A204.1 (cell line): Measurements from ENCODE around the gene RASGEF1C.

Experiments
- FAIRE-seq: peaks from 2 replicates; lab custom pipeline; 2012; peaks lifted over from hg19 to GRCh38; lab: Jason Lieb, UNC

Gene RASGEF1C

DNA sequence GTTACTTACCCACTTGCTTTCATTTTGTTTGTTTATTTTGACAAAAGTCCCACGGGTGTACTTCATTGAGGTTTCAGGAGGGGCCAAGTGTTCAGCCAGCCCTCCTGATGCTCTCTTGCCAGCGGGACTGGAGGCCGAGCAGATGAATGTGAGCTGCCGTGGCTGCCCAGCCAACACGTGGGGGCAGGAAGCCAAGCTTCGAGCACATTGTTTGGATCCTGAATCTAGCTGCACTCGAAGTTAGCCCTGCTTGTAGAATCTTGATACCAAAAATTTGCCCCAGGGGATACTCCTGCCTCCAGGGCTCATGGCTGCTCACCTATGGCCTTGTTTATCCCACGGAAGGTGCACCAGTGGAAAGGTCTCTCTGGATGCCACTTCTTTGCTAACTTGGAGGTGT is 49.3 kb downstream of the RASGEF1C start:
- no peak for FAIRE-seq

DNA sequence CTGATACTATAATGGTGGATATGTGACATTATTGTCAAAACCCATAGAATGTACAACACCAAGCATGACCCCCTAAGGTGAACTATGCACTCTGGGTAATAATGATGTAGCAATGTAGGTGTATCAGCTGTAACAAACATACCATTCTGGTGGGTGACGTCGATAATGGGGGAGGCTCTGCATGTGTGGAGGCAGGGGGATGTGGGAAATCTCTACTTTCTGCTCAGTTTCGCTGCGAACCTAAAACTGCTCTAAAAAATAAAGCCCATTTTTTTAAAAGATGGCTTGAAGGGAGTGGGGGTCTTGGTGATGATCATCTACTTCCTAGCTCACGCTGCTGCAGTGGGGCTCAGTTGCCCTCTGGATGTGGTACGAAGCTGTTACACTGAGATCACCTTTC is 51.1 kb downstream of the RASGEF1C start:
- no peak for FAIRE-seq

DNA sequence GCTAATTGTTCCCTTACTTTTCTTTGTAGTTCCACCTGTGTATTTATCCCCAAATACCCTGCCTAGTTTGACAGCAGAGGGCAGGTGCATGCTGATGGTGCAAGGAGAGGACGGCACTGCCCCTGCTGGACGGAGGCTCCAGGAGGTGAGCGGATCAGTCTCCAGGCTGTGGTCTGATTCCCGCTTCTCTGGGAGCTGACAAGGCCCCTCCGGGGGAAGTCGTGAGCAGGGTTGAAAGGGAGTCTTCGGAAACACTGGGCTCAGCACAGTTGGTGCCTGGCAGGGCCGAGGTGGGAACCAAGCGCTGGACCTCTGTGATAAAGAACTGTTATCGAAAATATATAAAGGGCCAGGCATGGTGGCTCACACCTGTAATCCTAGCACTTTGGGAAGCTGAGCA is 52.9 kb downstream of the RASGEF1C start:
- FAIRE-seq, result no peak

DNA sequence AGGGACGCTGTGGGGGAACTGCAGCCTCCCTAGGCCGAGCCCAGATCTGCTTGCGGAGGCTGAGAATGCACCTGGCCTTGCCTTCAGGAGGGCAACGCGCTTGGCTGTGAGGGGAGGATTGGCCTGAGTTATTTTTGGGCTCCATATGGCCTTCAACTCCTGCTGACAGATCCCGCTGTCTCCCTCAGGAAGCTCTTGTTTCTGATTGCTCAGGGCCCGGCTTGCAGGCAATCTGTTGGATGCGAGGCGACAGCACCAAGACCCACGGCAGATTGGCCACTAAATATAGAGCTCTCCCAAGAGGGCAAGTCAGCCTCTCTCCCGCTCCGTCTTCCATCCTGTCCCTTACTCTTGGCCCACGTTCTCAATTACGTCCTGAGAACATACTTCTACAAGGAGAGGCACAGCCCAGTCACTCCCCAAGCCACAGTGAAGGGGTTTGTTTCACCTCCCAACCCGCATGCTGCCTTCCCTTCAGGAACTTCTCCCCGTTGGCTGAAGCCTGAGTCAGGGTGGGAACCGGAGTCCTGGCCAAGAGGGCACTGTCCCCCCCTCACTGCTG is 53.6 kb downstream of the RASGEF1C start:
- FAIRE-seq, result no peak

DNA sequence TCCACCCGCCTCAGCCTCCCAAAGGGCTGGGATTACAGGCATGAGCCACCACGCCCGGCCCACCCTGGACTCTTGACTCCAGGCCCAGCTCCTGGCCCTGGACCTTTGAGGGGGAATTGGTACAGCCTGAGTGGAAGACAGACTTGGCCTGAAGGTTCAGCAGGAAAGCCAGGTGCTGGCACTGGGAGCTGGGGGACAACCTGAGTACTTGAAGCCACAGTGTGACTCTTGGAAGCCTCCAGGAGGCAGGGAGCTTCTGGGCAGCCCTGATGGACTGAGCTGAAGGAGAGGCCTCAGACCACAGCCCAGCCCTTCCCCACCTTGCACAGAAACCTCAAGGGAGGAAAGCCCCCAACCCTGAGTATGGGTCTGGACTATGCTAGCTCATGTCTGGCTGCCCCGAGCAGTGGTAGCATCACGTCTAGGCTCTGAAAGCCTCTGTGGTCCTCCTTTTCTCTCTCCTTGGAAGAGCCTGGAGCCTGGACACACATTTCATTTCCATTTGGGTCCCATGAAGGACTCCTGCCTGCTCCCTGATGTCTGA is 54.1 kb downstream of the RASGEF1C start:
- no peak for FAIRE-seq

DNA sequence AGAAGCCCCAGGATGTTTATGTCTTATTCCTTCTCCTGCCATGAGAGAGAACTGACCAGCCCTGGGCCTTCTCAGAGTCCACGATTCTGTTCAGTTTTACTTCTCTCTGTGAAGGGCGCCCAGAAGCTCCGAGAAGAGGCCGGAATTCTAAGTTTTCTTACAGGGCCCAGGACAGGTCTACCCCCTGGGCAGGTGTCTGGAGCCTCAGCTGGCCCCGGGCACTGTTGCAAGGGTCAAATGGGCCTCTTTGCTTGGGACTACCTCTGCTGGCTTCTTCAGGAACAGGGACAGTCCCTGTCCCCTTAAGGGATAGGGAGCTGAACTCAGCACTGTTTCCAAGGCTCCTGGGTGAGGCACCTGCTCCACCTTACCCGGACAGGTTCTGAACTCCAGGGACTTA is 55.0 kb downstream of the RASGEF1C start:
- no peak for FAIRE-seq

DNA sequence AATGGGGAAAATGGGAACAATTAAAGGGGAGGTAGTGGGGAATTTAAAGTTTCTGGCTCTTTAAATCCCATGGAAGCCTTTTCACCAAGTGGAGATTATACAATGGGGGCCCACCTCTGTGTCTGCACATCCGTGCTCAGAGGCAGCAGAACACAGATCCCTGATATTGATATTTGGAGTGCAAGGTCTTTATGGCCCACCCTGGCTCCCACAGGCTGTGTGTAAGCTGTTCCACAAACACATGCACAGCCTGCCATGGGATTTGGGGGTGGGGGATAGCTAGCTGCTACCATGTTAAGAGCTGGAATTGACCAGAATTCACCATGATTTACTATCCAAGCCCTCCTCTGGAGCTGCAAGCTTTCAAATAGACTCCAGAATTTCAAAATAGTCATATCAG is 55.9 kb downstream of the RASGEF1C start:
- no peak for FAIRE-seq

DNA sequence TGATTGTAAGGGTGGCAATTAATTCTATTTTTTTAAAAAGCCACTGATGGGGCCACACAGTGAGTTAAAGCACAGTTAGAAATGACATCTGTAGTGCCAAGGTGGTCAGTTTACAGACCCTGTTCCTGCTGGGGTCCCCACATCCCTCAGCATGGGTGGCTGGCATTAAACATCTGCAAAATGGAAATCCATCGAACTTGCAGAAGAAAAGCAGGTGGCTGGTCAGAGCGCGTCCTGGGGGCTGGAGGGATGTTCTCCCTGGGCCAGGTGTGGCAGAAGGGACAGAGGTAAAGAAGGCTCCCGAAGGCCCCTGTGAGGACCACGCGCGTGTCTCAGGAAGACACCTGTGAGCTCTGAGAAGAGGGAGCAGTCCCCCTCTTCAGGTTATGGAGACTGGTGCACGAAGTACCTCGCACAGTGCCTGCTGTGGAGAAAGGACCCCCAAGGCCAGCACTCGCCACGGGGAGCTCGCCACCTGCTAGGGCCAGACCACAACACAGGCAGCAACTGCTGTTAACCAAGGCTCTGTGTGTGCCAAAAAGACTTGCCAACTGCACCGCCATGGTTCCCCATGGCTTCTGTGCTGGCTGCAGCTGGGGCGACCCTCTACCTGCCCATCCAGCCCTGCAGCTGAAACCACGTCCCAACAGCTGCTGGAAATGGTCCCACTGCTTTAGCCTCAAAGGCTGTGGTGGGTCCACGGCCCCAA is 65.2 kb downstream of the RASGEF1C start:
- no peak for FAIRE-seq

DNA sequence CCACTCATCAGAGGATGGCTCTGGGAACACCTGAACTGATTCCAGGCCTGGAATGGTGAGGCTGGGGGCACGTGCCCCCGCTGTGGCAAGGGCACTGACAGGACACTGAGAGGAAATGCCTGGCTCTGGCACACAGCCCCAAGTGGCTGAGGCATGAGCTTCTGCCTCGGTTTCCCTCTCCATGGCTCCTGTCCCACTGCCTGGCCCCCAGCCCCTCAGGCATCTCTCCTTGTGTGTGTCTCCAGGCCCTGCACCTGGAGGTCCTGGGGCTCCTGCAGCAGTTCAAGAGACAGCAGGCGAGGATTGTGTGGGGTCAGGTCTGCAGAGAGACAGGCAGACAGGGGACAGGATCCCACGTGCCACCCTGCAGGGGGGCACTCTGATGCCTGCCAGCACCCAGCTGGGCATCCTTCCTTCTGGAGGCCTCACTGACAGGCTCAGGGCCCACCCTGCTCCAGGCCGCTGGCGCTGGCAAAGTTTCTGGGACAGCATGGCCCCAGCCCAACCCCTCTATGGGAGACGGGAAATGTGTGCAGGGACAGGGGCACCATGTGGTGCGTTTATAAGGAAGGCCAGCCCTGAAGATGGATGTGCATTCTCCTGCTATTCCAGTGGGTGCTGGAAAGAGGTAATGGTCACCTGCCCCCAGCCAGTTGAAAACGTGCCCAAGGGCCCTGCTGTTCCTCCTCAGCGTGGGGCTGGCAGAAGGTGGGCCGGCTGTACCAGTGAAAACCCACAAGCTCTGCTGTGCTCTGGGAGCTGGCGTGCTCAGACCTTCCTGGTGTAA is 66.0 kb downstream of the RASGEF1C start:
- no peak for FAIRE-seq

DNA sequence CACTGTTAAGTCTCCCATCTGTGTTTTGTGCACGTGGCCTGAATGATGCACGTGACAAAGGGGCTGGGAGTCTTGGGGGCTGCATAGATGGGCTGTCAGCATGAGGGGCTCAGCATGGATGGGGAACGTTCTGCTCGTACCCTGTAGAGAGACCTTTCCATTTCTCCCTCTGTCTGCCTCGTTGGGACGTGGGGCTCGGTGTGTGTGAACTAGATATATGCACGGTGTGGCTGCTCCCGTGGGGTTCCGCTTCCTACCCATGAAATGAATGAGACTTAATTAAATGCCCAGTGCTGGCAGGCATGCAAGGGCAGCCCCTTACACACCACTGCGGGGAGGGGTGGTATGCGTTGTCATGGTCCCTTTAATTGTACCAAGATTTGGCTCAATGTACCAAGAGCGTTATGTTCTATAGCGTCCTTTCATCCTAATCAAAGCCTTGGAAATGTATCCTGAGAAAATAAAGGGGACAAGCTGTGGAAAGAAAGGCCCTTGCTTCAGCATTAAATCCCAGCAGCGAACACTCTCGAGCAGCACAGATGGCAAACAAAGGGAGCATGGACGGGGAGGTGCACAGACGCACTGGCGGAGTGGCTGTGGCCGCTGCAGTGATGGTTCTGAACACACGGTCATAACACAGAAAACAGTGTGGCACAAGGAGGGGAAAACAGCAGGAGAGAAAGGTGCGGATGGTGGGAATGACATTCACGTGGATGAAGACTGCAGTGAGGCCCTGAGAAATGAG is 66.8 kb downstream of the RASGEF1C start:
- FAIRE-seq, result no peak

DNA sequence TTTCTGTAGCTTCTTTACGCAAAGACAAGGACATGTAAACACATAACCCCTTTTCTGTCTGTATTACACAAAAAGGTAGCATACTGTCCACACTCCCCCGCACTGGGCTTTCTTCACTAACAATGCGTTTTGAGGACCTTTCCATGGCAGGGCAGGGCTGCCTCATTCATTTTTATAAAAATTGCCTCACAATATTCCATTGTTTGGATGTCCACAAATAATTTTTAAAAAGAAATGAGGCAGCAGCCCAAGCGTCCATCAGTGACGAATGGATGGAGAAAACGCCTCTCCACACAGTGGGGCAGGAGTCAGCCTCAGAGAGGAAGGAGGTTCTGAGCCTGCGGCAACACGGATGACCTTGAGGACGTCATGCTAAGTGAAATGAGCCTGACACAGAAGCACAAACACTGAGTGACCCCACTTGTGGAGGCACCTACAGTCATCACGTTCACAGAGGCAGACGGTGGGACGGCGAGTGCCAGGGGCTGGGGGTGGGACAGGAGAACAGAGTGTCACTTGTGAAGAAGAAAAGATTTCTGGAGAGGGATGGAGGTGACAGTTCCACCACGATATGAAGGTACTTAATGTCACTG is 67.8 kb downstream of the RASGEF1C start:
- FAIRE-seq, result no peak

DNA sequence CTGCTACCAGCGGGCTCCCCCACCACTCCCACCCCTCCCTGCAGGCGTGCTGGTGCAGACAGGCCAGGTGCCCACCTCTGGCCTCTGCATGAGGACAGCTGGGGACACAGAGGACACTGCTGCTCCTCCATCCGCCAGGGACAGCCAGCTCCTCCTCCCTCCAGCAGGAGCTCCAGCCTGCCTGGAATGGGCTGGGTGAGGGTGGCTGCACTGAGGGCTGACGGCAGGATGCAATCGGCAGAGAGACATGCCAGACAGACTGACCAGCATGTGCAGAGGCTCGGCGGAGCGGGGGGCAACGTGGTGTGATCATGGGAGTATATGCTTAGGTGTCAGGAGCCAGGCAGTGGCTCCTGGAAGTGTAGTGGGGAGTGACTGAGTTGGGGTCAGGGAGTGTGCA is 68.4 kb downstream of the RASGEF1C start:
- no peak for FAIRE-seq

DNA sequence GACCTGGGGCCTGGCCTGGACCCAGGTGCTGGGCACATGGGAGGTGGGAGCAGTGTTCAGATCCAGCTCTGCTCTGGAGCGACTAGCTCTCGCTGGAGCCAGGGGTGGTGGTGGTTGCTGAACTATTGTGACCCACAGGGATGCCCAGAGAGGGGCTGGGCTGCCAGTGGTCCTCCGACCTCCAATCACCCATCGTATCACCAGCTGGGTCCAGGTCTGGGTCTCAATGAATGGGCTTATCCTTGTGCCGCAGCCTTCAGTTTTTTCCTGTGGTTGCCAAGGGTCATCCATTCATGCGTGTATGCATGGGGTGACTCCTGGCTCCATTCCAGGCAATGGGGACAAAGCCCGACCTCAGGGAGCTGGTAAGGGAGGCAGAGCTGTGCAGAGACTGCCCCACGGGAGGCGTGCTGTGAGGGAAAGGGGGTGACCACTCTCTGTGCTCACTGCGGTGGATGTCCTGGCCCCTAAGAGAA is 68.9 kb downstream of the RASGEF1C start:
- FAIRE-seq, result no peak

DNA sequence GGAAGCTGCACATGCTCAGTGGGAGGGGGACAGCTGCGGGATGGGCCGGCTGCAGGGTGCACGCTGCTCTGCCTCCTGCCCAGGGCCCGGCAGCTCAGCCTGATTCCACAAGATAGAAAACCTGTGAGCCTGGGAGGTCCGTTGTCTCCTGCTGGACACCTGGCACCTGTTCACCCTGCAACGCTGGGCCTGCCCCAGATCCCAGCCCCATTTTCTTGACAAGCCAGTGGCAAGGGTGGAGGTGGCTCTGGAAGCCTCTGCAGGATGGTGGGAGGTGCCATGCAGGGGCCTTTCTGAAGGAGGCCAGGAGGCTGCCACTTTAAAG is 69.3 kb downstream of the RASGEF1C start:
- no peak for FAIRE-seq

DNA sequence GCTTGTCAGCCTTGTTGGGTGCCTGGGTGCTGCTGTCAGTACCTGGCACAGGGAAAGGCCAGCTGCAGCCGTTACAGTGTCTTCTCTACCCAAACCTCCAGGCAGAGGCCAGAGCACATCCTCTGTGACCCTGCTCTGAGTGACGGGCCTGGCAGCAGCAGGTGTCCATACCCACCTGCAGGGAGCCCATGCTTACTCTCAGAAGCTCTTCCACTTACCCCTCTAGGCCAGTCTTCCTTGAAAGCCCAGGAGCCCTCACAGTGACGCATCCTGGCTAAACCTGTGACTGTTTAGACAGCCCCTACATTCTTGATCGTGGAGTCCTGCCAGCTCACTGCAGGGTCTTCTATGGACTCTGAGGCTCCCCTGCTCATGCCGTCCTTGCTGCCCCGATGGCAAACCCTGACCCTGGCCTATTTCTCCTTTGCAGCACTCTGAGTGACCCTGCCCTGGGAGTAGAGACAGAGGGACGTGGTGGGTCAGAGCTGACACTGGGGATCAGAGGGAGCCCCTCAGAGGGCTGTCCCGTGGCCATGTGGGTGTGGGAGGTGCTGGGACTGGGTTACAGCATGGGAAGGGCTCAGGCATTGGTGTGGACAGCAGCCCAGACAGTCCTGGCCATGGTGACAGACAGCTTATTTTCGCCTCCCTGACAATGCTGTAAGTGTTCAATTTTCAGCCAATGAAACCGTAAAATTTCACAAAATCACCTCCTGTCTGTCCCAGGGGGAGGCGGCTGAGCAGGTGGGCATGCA is 69.9 kb downstream of the RASGEF1C start:
- no peak for FAIRE-seq

DNA sequence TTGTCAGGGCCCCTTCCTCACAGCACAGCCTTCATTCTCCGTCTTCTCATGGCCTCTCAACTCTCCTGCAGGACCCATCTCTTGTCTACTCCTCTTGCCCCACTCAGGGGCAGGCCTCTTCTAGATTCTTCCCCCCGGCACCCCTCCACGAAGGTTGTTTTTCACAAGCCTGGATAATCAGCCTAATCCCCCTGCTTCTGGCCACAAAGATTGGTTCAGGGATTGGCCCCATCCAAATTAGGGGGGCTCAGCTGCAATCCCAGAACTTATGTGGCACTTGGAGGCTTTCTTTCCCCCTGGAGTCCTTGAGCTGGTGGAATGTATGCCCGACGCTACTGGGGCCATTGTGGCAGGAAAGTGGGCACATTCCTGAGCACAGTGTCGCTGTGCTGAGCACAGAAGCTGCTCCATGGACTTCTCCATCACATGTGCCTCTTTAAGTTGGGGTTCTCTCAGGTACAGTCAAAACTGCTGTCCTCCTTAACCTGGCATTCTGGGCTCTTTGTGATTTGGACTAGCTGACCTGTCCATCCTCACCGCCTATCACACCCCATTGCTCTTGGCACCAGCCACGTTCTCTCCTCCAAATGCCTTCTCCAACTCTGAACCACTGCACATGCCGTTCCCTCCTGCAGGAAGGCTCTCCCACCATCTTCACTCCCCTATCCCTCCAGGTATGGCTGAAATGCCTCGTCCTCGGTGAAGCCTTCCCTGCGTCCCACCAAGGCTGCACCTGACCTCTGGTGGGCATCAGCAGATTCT is 70.6 kb downstream of the RASGEF1C start:
- FAIRE-seq, result no peak

DNA sequence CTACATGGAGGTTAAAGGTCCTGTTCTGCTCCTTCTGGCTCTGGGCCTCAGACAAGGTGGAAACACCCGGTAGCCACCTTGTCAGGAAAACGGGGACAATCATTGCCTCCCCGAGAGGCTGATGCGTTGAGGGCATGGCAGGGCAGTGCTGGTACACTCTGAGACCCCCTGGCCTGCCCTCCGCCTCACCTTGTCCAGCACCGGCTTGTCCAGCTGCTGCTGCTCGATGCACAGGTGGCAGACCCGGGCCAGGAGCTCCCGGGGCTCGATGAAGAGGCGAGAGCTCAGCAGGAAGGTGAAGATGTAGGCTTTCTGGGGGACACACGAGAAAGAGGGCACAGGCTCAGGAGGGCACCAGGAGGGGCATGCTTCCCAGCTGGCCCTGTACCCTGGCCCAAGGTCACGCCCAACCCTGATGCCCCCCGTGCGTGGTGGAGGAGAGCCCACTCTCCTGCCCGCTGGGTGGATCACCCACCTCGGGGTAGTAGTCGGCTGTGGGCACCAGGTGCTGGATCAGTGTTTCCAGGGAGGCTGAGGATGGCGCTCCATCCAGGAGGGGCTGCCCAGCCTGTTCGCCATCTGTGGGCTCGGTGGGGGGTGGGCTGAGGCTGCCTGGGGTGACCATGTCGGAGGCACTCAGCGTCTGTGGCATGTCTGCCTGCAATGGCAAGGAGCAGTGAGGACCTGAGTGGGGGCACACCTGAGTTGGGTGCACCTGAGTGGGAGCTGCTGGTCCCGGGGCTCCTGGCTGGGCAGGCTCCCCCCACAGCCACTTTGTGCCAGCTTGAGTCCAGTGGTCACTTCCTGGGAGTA is 71.4 kb downstream of the RASGEF1C start:
- FAIRE-seq, result no peak

DNA sequence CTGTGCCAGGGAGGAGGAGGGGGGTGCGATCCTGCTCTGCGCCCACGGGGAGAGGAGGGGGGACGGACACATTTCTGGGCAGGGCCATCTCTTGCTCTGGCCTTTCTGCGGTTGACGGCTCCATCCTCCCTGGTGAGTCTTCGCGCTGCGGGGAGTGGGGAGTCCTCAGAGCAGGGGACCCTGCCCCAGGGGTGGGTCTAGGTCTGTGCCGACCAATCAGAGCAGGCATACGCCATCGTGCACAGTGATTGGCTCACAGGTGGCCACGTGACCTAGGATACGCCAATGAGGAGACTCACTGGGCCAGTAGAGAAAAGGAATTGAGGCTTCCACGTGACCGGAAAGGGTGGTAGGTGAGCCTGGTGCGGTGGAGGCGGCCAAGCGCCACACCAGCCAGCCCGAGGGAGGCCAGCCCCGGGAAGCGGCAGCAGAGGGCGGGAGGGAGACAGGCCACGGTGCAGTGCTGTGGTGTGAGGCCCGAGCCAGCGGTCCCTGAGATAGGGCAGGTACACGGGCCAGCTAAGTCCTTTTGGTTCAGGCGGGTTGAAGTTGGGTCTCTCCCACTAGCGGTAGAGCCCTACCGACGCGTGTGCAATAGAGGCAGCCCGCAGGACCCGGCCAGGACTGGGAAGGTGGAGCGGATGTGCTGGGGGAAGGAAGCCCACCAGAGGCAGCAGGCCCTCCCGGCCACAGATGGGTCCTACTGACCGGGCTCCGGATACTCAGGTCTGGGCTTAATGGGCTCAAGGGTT is 72.2 kb downstream of the RASGEF1C start:
- no peak for FAIRE-seq
